HCT116 (cell line): ENCODE measurements around the gene TMEM51. TPM values are rescaled to one million over a fixed set of nuclear protein-coding genes. Genes with fewer than 3 reads are reported as not detected.

Experiments used
- ATAC-seq: fragments of 200-7000 bp; cut with Tn5 transposase; 2 replicates; pipeline ENCODE4 v1.9.1; 2020; ENCODE audit warnings: mild to moderate bottlenecking, moderate library complexity
- BruUV-seq: library from RNA; stranded (reverse); fragments of 400-500 nt; replicated peaks from 2 replicates; lab custom pipeline; 2021; lab: Mats Ljungman, UMichigan
- CTCF ChIA-PET: fragments of 300-600 bp; sonication (Branson Sonifier 250); formaldehyde crosslinking; loops from one replicate; lab custom pipeline; 2021; ENCODE audit warnings: antibody characterized with exemption; lab: Charles Lee
- POLR2A ChIA-PET: fragments of 300-600, 350-600 bp; sonication (Branson Sonifier 250); formaldehyde crosslinking; loops from one replicate; lab custom pipeline; 2021; ENCODE audit warnings: antibody characterized with exemption; lab: Charles Lee
- RAD21 ChIA-PET, 2 experiments: fragments of 300-600 bp; sonication (Branson Sonifier 250); formaldehyde crosslinking; loops; one replicate each; lab custom pipeline; 2023; ENCODE audit warnings: low total read pairs in 2 of 2; ENCODE audit not compliant: uncharacterized antibody in 2 of 2, unreplicated experiment in 2 of 2, low non-redundant PET in 1 of 2; lab: Charles Lee
- DNase-seq: peaks from one replicate; pipeline ENCODE4 v3.0.0-alpha.2; 2010; ENCODE audit warnings: low read depth, low spot score
- H2AFZ ChIP-seq: fragments of 200-600 bp; shearing (Covaris generic), sonication (generic); 2 replicates; pipeline ENCODE4 v1.6.1; 2017; ENCODE audit warnings: low read depth, mixed run types, mixed read lengths, antibody characterized with exemption, low read length; ENCODE audit not compliant: poor library complexity, severe bottlenecking
- H3K27ac ChIP-seq: 2 replicates; pipeline ENCODE4 v1.5.1; 2012; ENCODE audit warnings: low read depth, low read length
- H3K27me3 ChIP-seq: fragments of 200-600 bp; sonication (generic); 2 replicates; pipeline ENCODE4 v1.6.1; 2016; ENCODE audit warnings: mixed run types, low read length, mixed read lengths; ENCODE audit not compliant: insufficient read depth
- H3K36me3 ChIP-seq, 2 experiments: fragments of 200-500 bp in 1 of 2; fragments of 200-600 bp in 1 of 2; sonication (Bioruptor generic) in 1 of 2; sonication (generic) in 1 of 2; 2 replicates each; pipeline versions ENCODE4 v1.5.1 to v1.6.1; 2014 to 2016; ENCODE audit warnings: low read length in 2 of 2, inconsistent platforms in 1 of 2, mixed read lengths in 1 of 2, mixed run types in 1 of 2; ENCODE audit not compliant: insufficient read depth in 2 of 2, control insufficient read depth in 1 of 2
- H3K4me1 ChIP-seq, 2 experiments: fragments of 200-600 bp in 1 of 2; sonication (generic) in 1 of 2; 2 replicates each; pipeline versions ENCODE4 v1.5.1 to v1.6.1; 2012 to 2017; ENCODE audit warnings: low read length in 2 of 2, inconsistent platforms in 1 of 2, mild to moderate bottlenecking in 1 of 2, mixed read lengths in 1 of 2, mixed run types in 1 of 2, moderate library complexity in 1 of 2; ENCODE audit not compliant: insufficient read depth in 2 of 2, control insufficient read depth in 1 of 2
- H3K4me2 ChIP-seq: fragments of 200-600 bp; sonication (generic); 2 replicates; pipeline ENCODE4 v1.6.1; 2017; ENCODE audit warnings: mixed run types, low read length, mixed read lengths
- H3K4me3 ChIP-seq, 2 experiments: fragments of 200-600 bp in 1 of 2; sonication (generic) in 1 of 2; replicated peaks in 1 of 2; 2 replicates each; pipeline ENCODE4 v1.5.1; 2011 to 2016; ENCODE audit warnings: low read length in 2 of 2, control low read depth in 1 of 2, low read depth in 1 of 2, mild to moderate bottlenecking in 1 of 2, mixed read lengths in 1 of 2, mixed run types in 1 of 2
- H3K79me2 ChIP-seq: fragments of 200-600 bp; sonication (generic); 2 replicates; pipeline ENCODE4 v1.6.1; 2017; ENCODE audit warnings: mild to moderate bottlenecking, mixed run types, low read length, moderate library complexity, mixed read lengths; ENCODE audit not compliant: insufficient read depth
- H3K9ac ChIP-seq: fragments of 200-600 bp; sonication (generic); 2 replicates; pipeline ENCODE4 v1.6.1; 2016; ENCODE audit warnings: low read length, mixed read lengths
- H3K9me2 ChIP-seq: fragments of 200-600 bp; sonication (generic), shearing (Covaris generic); 2 replicates; pipeline ENCODE4 v1.6.1; 2017; ENCODE audit warnings: mixed run types, mild to moderate bottlenecking, moderate library complexity; ENCODE audit not compliant: insufficient read depth
- H3K9me3 ChIP-seq, 2 experiments: fragments of 200-500 bp in 1 of 2; fragments of 200-600 bp in 1 of 2; sonication (Bioruptor generic) in 1 of 2; sonication (generic) in 1 of 2; 2 replicates each; pipeline ENCODE4 v1.6.1; 2014 to 2017; ENCODE audit warnings: low read length in 2 of 2, mixed read lengths in 2 of 2, inconsistent platforms in 1 of 2, low read depth in 1 of 2, mild to moderate bottlenecking in 1 of 2, mixed run types in 1 of 2, moderate library complexity in 1 of 2; ENCODE audit not compliant: control insufficient read depth in 1 of 2, insufficient read depth in 1 of 2
- H4K20me1 ChIP-seq: fragments of 200-600 bp; sonication (generic), shearing (Covaris generic); 2 replicates; pipeline ENCODE4 v1.6.1; 2017; ENCODE audit warnings: mixed run types, mild to moderate bottlenecking, moderate library complexity; ENCODE audit not compliant: insufficient read depth
- CEBPB ChIP-seq: IDR thresholded peaks from 2 replicates; pipeline ENCODE4 v1.6.1; 2012; ENCODE audit warnings: low read depth
- ELF1 ChIP-seq: IDR thresholded peaks from 2 replicates; pipeline ENCODE4 v1.6.1; 2012; ENCODE audit warnings: low read depth, borderline replicate concordance
- EZH2 ChIP-seq: fragments of 200-600 bp; sonication (generic); IDR thresholded peaks from 2 replicates; pipeline ENCODE4 v1.6.1; 2017; ENCODE audit warnings: antibody characterized with exemption, mixed run types
- EZH2phosphoT487 ChIP-seq: fragments of 200-600 bp; IDR thresholded peaks from 2 replicates; pipeline ENCODE4 v1.6.1; 2018; ENCODE audit warnings: antibody characterized with exemption, borderline replicate concordance
- FOSL1 ChIP-seq: IDR thresholded peaks from 2 replicates; pipeline ENCODE4 v1.6.1; 2012; ENCODE audit warnings: low read depth
- POLR2AphosphoS5 ChIP-seq: IDR thresholded peaks from 2 replicates; pipeline ENCODE4 v1.6.1; 2011; ENCODE audit warnings: mild to moderate bottlenecking, low read depth, low read length, moderate library complexity
- RAD21 ChIP-seq: IDR thresholded peaks from 2 replicates; pipeline ENCODE4 v1.6.1; 2012; ENCODE audit warnings: low read depth, mild to moderate bottlenecking
- SP1 ChIP-seq: IDR thresholded peaks from 2 replicates; pipeline ENCODE4 v1.6.1; 2012; ENCODE audit warnings: low read depth
- SRF ChIP-seq: IDR thresholded peaks from 2 replicates; pipeline ENCODE4 v1.6.1; 2012; ENCODE audit warnings: low read depth
- TCF7L2 ChIP-seq: IDR thresholded peaks from 2 replicates; pipeline ENCODE4 v1.7.0; 2011; ENCODE audit warnings: borderline replicate concordance, inconsistent platforms; ENCODE audit not compliant: insufficient read depth, insufficient read length; ENCODE audit errors: extremely low read depth
- YY1 ChIP-seq: IDR thresholded peaks from 2 replicates; pipeline ENCODE4 v1.6.1; 2011; ENCODE audit warnings: low read length, low read depth, moderate library complexity, mild to moderate bottlenecking; ENCODE audit not compliant: insufficient replicate concordance; ENCODE audit errors: extremely low read depth
- ZFX ChIP-seq: fragments of 450-650 bp; IDR thresholded peaks from 2 replicates; pipeline ENCODE4 v1.6.1; 2017
- ZNF274 ChIP-seq: fragments of 200-500 bp; sonication (Bioruptor generic); IDR thresholded peaks from 2 replicates; pipeline ENCODE4 v1.6.1; 2014; ENCODE audit warnings: mild to moderate bottlenecking, low read depth, low read length, inconsistent platforms
- intact Hi-C: fragments of 100-400 bp; cut with micrococcal nuclease; formaldehyde crosslinking; loops from 2 replicates; pipeline ENCODE4 v1.10.0; 2022
- total RNA-seq: library from RNA; stranded (reverse); gene quantifications from one replicate; pipeline ENCODE4 v1.2.1, GENCODE V29; 2021; ENCODE audit not compliant: unreplicated experiment
- TF ChIP-seq, protein P1 (sequence below): IDR thresholded peaks from 2 replicates; pipeline ENCODE4 v1.6.1; 2012
- TF ChIP-seq, protein P2 (sequence below): IDR thresholded peaks from 2 replicates; pipeline ENCODE4 v1.6.1; 2011; ENCODE audit warnings: mild to moderate bottlenecking, low read length, moderate library complexity; ENCODE audit not compliant: insufficient replicate concordance; ENCODE audit errors: extremely low read depth

Gene TMEM51
- total RNA-seq, 1 experiment from 2014 or later: 16.6 TPM

DNA sequence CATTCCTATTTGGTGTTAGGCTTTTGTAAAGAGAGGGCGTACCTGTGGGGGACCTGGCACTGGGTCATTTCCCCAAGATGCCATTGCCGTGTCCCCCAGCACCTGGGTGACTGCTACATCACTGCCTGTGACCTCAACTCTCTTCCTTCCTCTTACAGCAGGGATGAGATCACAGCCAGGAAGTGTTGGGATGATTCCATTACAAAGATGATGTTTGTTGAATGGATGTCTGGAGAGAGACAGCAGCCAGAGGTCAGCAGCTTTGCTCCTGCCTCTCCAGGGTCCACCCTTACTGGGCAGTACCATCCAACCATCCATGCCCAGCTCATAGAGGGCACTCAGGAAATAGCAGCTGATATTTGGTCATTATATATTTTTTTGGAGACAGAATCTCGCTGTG, 35.1 kb downstream of the TMEM51 start:
- Histone ChIP-seq H3K9me2 (no peaks in the 10 kb centered on the region), H3K4me3 (no peak overlapping the region), H3K9me3 (no peaks in the 10 kb centered on the region), H3K27ac (no peak overlapping the region), H3K27me3 (no peaks in the 10 kb centered on the region), H3K4me2 (no peak overlapping the region), H4K20me1 (no peaks in the 10 kb centered on the region), H3K79me2 (peaks cover 84% of the 10 kb centered on the region), H3K36me3 (no peaks in the 10 kb centered on the region; a peak in 1 of 4 replicates), H3K4me1 (peaks cover 25 to 61% of the 10 kb centered on the region in 2 experiments), H2AFZ (no peak overlapping the region), H3K9ac (no peak overlapping the region)
- ATAC-seq (no peak), DNase-seq (no peak)
- CTCF ChIA-PET: no interaction called here
- TF ChIP-seq YY1 (no peak), POLR2AphosphoS5 (no peak), TCF7L2 (no peak), SP1 (no peak), ZNF274 (no peak), EZH2 (no peak), EZH2phosphoT487 (no peak), ELF1 (no peak), SRF (no peak), FOSL1 (no peak), ZFX (no peak), RAD21 (no peak), CEBPB (no peak)
- TF ChIP-seq, protein P1, sequence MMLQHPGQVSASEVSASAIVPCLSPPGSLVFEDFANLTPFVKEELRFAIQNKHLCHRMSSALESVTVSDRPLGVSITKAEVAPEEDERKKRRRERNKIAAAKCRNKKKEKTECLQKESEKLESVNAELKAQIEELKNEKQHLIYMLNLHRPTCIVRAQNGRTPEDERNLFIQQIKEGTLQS: no peak
- TF ChIP-seq, protein P2, sequence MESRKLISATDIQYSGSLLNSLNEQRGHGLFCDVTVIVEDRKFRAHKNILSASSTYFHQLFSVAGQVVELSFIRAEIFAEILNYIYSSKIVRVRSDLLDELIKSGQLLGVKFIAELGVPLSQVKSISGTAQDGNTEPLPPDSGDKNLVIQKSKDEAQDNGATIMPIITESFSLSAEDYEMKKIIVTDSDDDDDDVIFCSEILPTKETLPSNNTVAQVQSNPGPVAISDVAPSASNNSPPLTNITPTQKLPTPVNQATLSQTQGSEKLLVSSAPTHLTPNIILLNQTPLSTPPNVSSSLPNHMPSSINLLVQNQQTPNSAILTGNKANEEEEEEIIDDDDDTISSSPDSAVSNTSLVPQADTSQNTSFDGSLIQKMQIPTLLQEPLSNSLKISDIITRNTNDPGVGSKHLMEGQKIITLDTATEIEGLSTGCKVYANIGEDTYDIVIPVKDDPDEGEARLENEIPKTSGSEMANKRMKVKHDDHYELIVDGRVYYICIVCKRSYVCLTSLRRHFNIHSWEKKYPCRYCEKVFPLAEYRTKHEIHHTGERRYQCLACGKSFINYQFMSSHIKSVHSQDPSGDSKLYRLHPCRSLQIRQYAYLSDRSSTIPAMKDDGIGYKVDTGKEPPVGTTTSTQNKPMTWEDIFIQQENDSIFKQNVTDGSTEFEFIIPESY: no peak
- RAD21 ChIA-PET: no interaction called here
- intact Hi-C loops: no loop called here
- POLR2A ChIA-PET: no interaction called here
- BruUV-seq: no TSS peak
